ENCODE data around the gene MR1. TPM values are rescaled to one million over a fixed set of nuclear protein-coding genes. Genes with fewer than 3 reads are reported as not detected.
A peak's percentile ranks its signal among the peaks of the same experiment; 100 is the strongest.

Gene MR1
- total RNA-seq, 4 donors from 2014 or later: 1.6 to 3.5 (median 3.0) TPM

DNA sequence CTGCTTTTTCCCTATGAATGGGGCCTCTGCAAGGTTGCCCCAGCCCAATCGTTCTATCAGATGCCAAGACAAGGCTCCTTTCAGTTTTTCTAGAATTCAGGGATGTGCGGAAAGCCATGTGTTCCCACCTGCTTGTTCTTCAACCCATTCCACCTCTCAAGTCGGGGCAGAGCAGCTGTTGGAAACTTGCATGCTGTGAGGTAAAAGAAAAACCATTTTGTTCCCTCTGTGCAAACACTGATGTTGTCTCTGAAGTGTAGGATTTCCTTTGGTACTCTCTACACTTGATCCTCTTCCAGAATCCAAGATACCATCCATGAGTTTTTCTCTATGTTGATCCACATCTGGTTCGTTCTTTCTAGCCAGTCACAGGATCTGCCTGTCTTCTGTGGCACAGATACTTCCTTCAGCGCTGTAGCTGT, 62.0 kb downstream of the MR1 start:
- peak in 1 of 2 donors; percentile 20 for ATAC-seq
- H3K4me3 ChIP-seq: no peak overlapping the region

GRCh38 chr1:181097242-181097641, 63.5 kb downstream of the MR1 start:
- intact Hi-C loops (cut with DNase I; ENCODE audit: low total_unique reads): no loop called here
- no peaks in the 10 kb centered on the region for H3K27me3 ChIP-seq
- no peak for DNase-seq
- peak overlapping the region in 3 of 4 donors; percentile 56 to 68 (median 67) for H3K27ac ChIP-seq
- no peaks in the 10 kb centered on the region for H3K9me3 ChIP-seq
- no peaks in the 10 kb centered on the region for H3K36me3 ChIP-seq
- in situ Hi-C loops (cut with MboI; ENCODE audit: low sequenced_read_pairs in 4 of 4): no loop called here
- H3K4me1 ChIP-seq: peaks cover 34 to 51% of the 10 kb centered on the region in 2 donors
- no peak overlapping the region for H3K4me3 ChIP-seq
- TF ChIP-seq, protein P1, sequence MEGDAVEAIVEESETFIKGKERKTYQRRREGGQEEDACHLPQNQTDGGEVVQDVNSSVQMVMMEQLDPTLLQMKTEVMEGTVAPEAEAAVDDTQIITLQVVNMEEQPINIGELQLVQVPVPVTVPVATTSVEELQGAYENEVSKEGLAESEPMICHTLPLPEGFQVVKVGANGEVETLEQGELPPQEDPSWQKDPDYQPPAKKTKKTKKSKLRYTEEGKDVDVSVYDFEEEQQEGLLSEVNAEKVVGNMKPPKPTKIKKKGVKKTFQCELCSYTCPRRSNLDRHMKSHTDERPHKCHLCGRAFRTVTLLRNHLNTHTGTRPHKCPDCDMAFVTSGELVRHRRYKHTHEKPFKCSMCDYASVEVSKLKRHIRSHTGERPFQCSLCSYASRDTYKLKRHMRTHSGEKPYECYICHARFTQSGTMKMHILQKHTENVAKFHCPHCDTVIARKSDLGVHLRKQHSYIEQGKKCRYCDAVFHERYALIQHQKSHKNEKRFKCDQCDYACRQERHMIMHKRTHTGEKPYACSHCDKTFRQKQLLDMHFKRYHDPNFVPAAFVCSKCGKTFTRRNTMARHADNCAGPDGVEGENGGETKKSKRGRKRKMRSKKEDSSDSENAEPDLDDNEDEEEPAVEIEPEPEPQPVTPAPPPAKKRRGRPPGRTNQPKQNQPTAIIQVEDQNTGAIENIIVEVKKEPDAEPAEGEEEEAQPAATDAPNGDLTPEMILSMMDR (IDR thresholded peaks at IDR 0.05 in 4 of 5, conservative IDR thresholded peaks at IDR 0.05 in 1 of 5): no peak
- TF ChIP-seq POLR2A (IDR thresholded peaks at IDR 0.05): no peak
- ATAC-seq: no peak

More for the DNA sequence above, 62.0 kb downstream of the MR1 start:
- in situ Hi-C loops (cut with MboI; ENCODE audit: low sequenced_read_pairs in 4 of 4): no loop called here
- no peak for DNase-seq
- intact Hi-C loops (cut with DNase I; ENCODE audit: low total_unique reads): no loop called here
- no peaks in the 10 kb centered on the region for H3K9me3 ChIP-seq
- no peaks in the 10 kb centered on the region for H3K27me3 ChIP-seq
- peaks cover 0 to 3% of the 10 kb centered on the region in 2 donors for H3K36me3 ChIP-seq
- peak overlapping the region; percentile 37 to 68 (median 62) for H3K27ac ChIP-seq
- TF ChIP-seq POLR2A (IDR thresholded peaks at IDR 0.05): no peak
- TF ChIP-seq, protein P1 (IDR thresholded peaks at IDR 0.05 in 4 of 5, conservative IDR thresholded peaks at IDR 0.05 in 1 of 5): no peak
- H3K4me1 ChIP-seq: peaks cover 39 to 61% of the 10 kb centered on the region in 2 donors

DNA sequence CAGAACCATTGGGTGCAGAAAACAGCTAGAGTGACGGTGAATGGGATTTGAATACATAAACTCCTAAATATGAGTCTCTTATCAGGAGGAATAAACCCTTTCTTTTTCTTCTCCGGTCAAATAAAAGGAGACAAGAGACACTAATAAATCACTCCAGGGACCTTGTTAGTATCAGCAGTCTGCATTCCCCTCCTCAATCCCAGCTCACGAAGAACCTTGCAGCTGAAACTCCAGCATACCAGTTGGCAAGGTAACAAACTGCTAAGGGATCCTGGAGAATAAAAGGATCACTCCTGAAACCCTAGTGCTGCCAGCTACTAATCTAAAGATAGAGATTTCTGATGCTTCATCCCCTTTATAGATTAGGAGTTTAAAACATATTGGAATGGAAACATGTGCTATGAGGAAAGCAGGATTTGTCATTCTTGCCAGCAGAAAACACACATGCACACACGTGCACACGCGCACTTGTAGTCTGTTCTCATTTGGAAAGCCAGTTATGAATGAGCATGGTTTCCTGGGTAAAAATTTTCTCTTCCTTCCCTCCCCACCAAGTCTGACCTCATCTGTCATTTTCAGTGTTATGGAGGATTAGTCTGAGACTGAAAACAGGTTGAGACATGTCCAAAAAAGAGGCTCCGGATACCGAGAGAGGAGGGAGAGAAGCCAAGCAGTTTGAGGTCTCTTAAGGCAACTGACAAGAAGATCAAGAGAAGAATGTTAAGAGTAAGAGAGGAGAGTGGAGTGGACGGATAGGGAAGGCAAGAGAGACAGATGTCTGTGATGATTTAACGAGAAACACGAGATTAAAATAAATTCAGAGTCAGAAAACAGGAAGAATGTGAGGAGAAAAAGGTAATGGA, 65.6 kb downstream of the MR1 start:
- no peaks in the 10 kb centered on the region for H3K9me3 ChIP-seq
- no peak for ATAC-seq
- no peaks in the 10 kb centered on the region for H3K36me3 ChIP-seq
- DNase-seq: no peak
- H3K4me1 ChIP-seq: peaks cover 34 to 55% of the 10 kb centered on the region in 2 donors
- TF ChIP-seq, protein P1 (IDR thresholded peaks at IDR 0.05 in 4 of 5, conservative IDR thresholded peaks at IDR 0.05 in 1 of 5): no peak
- peak overlapping the region in 1 of 4 donors; percentile 36 for H3K27ac ChIP-seq
- in situ Hi-C loops (cut with MboI; ENCODE audit: low sequenced_read_pairs in 4 of 4): no loop called here
- no peaks in the 10 kb centered on the region for H3K27me3 ChIP-seq
- no peak overlapping the region for H3K4me3 ChIP-seq
- intact Hi-C loops (cut with DNase I; ENCODE audit: low total_unique reads): no loop called here

GRCh38 chr1:181100015-181100905, 66.5 kb downstream of the MR1 start:
- no peak for DNase-seq
- H3K27ac ChIP-seq: peak overlapping the region in 1 of 4 donors; percentile 36
- no peaks in the 10 kb centered on the region for H3K27me3 ChIP-seq
- TF ChIP-seq, protein P1 (IDR thresholded peaks at IDR 0.05 in 4 of 5, conservative IDR thresholded peaks at IDR 0.05 in 1 of 5): no peak
- H3K4me1 ChIP-seq: peaks cover 31 to 48% of the 10 kb centered on the region in 2 donors
- intact Hi-C loops (cut with DNase I; ENCODE audit: low total_unique reads) (no loop called here), in situ Hi-C loops (cut with MboI; ENCODE audit: low sequenced_read_pairs in 4 of 4) (no loop called here)
- no peak for ATAC-seq
- H3K4me3 ChIP-seq: no peak overlapping the region
- H3K36me3 ChIP-seq: no peaks in the 10 kb centered on the region
- no peaks in the 10 kb centered on the region for H3K9me3 ChIP-seq

Data from gastrocnemius medialis (tissue), 4 donors.